ENCODE data around the gene CEP83. TPM values are rescaled to one million over a fixed set of nuclear protein-coding genes. Genes with fewer than 3 reads are reported as not detected.
"Not testable (repeated sequence)": the region's sequence is repeated elsewhere in the genome, so short reads cannot be mapped to it uniquely, and the experiment has no call there.

The CEP83 gene
- total RNA-seq, 2 experiments from 2014 or later: 17.1 to 20.1 TPM

- no peak overlapping the region for H3K4me3 Mint-ChIP-seq
- no peak for DNase-seq
- no peak overlapping the region for H3K27ac Mint-ChIP-seq
- H3K27me3 Mint-ChIP-seq: no peaks in the 10 kb centered on the region
- peaks cover 34% of the 10 kb centered on the region for H3K9me3 Mint-ChIP-seq (ENCODE audit: low read depth)
- H3K36me3 Mint-ChIP-seq: peaks cover 66% of the 10 kb centered on the region
- CTCF ChIA-PET: interaction anchor here (0.7 kb wide), 1 partner anchor 20 kb away, joined by 3 read pairs; no protein-coding TSS in a partner anchor
- no peak for ATAC-seq
- H3K4me1 Mint-ChIP-seq: peaks cover 4% of the 10 kb centered on the region
Measured at GRCh38 chr12:94426049-94426448, 33.6 kb downstream of the CEP83 start.

DNA sequence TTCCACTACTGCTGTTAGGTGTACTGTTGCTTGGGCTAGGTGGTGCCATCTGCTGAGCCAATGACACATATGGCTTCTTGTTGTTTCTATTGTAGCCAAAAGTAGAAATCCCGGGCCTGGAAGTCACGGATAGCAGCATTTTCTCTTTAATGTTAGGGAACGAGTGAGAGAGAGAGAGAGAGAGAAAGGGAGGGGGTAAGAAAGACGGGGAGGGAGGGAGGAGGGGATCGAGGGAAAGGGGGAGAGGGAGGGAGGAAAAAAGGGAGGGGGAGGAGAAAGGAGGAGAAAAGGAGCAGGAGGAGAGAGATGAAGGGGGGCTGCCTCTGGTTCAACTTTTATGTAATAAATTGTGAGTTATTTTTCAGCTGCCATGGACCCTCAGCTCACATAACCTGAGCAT lies 34.8 kb downstream of the CEP83 start:
- H3K4me1 Mint-ChIP-seq, ATAC-seq, CTCF ChIA-PET, DNase-seq, H3K27ac Mint-ChIP-seq, H3K27me3 Mint-ChIP-seq: not testable (repeated sequence)
- Mint-ChIP-seq H3K4me3 (peak overlapping the region; percentile 11), H3K36me3 (peaks cover 57% of the 10 kb centered on the region), H3K9me3 (ENCODE audit: low read depth) (peaks cover 29% of the 10 kb centered on the region)

- Mint-ChIP-seq H3K9me3 (ENCODE audit: low read depth) (peaks cover 32% of the 10 kb centered on the region), H3K27ac (no peak overlapping the region)
Measured at GRCh38 chr12:94421868-94422740, 37.6 kb downstream of the CEP83 start.

GRCh38 chr12:94418517-94418916 lies 41.1 kb downstream of the CEP83 start:
- peaks cover 24% of the 10 kb centered on the region for H3K9me3 Mint-ChIP-seq (ENCODE audit: low read depth)
- no peak overlapping the region for H3K27ac Mint-ChIP-seq
- ATAC-seq (no peak), DNase-seq (no peak)
- H3K27me3 Mint-ChIP-seq: no peaks in the 10 kb centered on the region
- H3K4me1 Mint-ChIP-seq: no peaks in the 10 kb centered on the region
- no peak overlapping the region for H3K4me3 Mint-ChIP-seq
- CTCF ChIA-PET: no interaction called here
- peaks cover 42% of the 10 kb centered on the region for H3K36me3 Mint-ChIP-seq

More at GRCh38 chr12:94421868-94422740, 37.6 kb downstream of the CEP83 start:
- H3K4me1 Mint-ChIP-seq: no peaks in the 10 kb centered on the region
- ATAC-seq: no peak
- H3K36me3 Mint-ChIP-seq: peaks cover 57% of the 10 kb centered on the region
- H3K4me3 Mint-ChIP-seq: no peak overlapping the region
- DNase-seq: no peak
- CTCF ChIA-PET: no interaction called here
- H3K27me3 Mint-ChIP-seq: no peaks in the 10 kb centered on the region

- Mint-ChIP-seq H3K4me1 (no peaks in the 10 kb centered on the region), H3K36me3 (peaks cover 33% of the 10 kb centered on the region), H3K9me3 (ENCODE audit: low read depth) (peaks cover 12% of the 10 kb centered on the region), H3K27me3 (no peaks in the 10 kb centered on the region), H3K27ac (no peak overlapping the region), H3K4me3 (no peak overlapping the region)
- ATAC-seq (no peak), DNase-seq (no peak)
- CTCF ChIA-PET: no interaction called here
Measured at GRCh38 chr12:94416613-94417012, 43.1 kb downstream of the CEP83 start.

- H3K9me3 Mint-ChIP-seq (ENCODE audit: low read depth): peaks cover 6% of the 10 kb centered on the region
- ATAC-seq (no peak), DNase-seq (no peak)
- no peak overlapping the region for H3K27ac Mint-ChIP-seq
- no peaks in the 10 kb centered on the region for H3K27me3 Mint-ChIP-seq
- H3K36me3 Mint-ChIP-seq: peaks cover 29% of the 10 kb centered on the region
- CTCF ChIA-PET: no interaction called here
- H3K4me1 Mint-ChIP-seq: no peaks in the 10 kb centered on the region
- no peak overlapping the region for H3K4me3 Mint-ChIP-seq
Measured at GRCh38 chr12:94415066-94415465, 44.6 kb downstream of the CEP83 start.

- Mint-ChIP-seq H3K9me3 (ENCODE audit: low read depth) (peaks cover 2% of the 10 kb centered on the region), H3K27ac (peak overlapping the region; percentile 56), H3K4me1 (peaks cover 10% of the 10 kb centered on the region), H3K4me3 (peak overlapping the region; percentile 12), H3K36me3 (peaks cover 20% of the 10 kb centered on the region), H3K27me3 (no peaks in the 10 kb centered on the region)
- no peak for ATAC-seq
- DNase-seq: no peak
- CTCF ChIA-PET: no interaction called here
Measured at GRCh38 chr12:94405413-94406116, 54.1 kb downstream of the CEP83 start.

DNA sequence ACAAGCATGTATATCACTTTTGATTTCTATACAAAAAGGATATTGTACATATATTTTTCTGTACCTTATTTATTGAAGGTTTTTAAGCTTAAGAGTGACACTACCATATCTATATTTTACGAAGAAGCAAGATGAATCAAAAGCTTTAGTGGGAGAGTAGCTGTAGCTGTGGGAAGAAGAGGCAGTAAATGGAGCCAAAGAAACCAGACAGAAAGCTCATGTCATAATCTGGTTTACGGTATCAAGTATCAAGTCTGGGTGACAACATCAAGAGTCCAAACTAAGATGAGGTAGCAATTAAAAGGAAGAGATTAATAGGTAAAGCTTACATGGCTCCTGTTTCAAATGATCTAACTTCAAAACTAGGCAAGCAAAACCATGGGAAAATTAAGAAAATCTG lies 54.8 kb downstream of the CEP83 start:
- no peak overlapping the region for H3K4me3 Mint-ChIP-seq
- ATAC-seq (no peak), DNase-seq (no peak)
- no peaks in the 10 kb centered on the region for H3K27me3 Mint-ChIP-seq
- H3K9me3 Mint-ChIP-seq (ENCODE audit: low read depth): peaks cover 2% of the 10 kb centered on the region
- H3K27ac Mint-ChIP-seq: no peak overlapping the region
- H3K36me3 Mint-ChIP-seq: peaks cover 24% of the 10 kb centered on the region
- CTCF ChIA-PET: no interaction called here
- peaks cover 10% of the 10 kb centered on the region for H3K4me1 Mint-ChIP-seq

DNA sequence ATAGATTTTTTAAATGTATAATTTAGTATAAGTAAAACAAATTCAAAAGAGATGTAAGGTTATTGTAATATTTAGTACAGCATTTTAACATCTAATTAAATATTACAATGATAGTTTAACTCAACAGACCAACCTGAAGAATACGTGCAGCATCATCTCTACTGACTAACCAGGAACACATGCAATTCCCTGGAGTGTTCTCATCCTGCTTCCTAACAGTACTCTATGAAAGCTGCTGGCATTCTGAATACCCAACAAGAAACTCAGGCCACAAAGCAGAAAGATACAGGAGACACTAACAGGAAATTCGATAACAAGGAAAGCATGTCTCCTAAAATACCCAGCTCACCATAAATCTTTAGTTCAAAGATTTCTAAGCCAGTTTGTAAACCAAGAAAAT lies 58.3 kb downstream of the CEP83 start:
- CTCF ChIA-PET: no interaction called here
- peaks cover 12% of the 10 kb centered on the region for H3K9me3 Mint-ChIP-seq (ENCODE audit: low read depth)
- no peak for ATAC-seq
- no peak overlapping the region for H3K27ac Mint-ChIP-seq
- no peaks in the 10 kb centered on the region for H3K27me3 Mint-ChIP-seq
- no peak overlapping the region for H3K4me3 Mint-ChIP-seq
- peaks cover 10% of the 10 kb centered on the region for H3K4me1 Mint-ChIP-seq
- no peak for DNase-seq
- H3K36me3 Mint-ChIP-seq: peaks cover 44% of the 10 kb centered on the region

GRCh38 chr12:94398685-94399084 lies 61.0 kb downstream of the CEP83 start:
- CTCF ChIA-PET, H3K4me1 Mint-ChIP-seq, ATAC-seq, H3K27ac Mint-ChIP-seq, H3K4me3 Mint-ChIP-seq, H3K27me3 Mint-ChIP-seq, DNase-seq: not testable (repeated sequence)
- Mint-ChIP-seq H3K9me3 (ENCODE audit: low read depth) (peaks cover 17% of the 10 kb centered on the region), H3K36me3 (peaks cover 48% of the 10 kb centered on the region)

DNA sequence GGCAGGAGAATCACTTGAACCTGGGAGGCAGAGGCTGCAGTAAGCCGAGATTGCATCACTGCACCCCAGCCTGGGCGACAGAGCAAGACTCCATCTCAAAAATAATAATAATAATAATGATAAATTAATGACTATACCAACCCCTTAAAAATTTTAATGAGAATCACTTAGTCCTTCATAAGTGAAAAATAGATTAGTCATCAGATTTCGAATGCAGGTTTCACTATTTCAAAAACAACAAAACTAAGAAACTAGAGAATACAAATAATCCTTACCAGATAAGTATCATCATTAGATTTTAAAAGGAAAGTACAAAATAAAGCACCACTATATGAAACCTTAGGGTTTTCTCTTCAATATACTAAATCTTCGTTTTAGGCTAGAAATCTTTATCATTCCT lies 62.3 kb downstream of the CEP83 start:
- CTCF ChIA-PET: no interaction called here
- H3K4me1 Mint-ChIP-seq: no peaks in the 10 kb centered on the region
- ATAC-seq (no peak), DNase-seq (no peak)
- peaks cover 49% of the 10 kb centered on the region for H3K36me3 Mint-ChIP-seq
- peaks cover 19% of the 10 kb centered on the region for H3K9me3 Mint-ChIP-seq (ENCODE audit: low read depth)
- no peaks in the 10 kb centered on the region for H3K27me3 Mint-ChIP-seq
- H3K4me3 Mint-ChIP-seq: no peak overlapping the region
- H3K27ac Mint-ChIP-seq: no peak overlapping the region

DNA sequence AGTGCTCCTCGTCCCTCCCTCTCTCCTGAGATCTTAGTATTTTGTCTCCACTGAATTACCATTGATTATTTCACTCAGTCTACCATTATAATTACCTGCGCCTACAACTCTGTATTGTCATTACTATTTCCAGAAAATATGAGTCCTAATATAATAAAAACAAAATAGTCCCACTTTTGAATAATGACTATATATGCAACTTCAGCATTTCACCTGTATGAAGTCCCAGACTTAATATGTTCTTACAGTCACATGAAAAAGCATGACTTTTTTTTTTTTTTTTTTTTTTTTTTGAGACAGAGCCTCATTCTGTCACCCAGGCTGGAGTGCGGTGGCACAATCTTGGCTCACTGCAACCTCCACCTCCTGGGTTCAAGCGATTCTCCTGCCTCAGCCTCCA lies 63.7 kb downstream of the CEP83 start:
- H3K4me3 Mint-ChIP-seq, ATAC-seq, DNase-seq, H3K27ac Mint-ChIP-seq, H3K4me1 Mint-ChIP-seq, H3K27me3 Mint-ChIP-seq, CTCF ChIA-PET: not testable (repeated sequence)
- Mint-ChIP-seq H3K36me3 (peaks cover 51% of the 10 kb centered on the region), H3K9me3 (ENCODE audit: low read depth) (peaks cover 16% of the 10 kb centered on the region)

GRCh38 chr12:94390130-94390485 lies 69.6 kb downstream of the CEP83 start:
- Mint-ChIP-seq H3K27ac (no peak overlapping the region), H3K36me3 (peaks cover 46% of the 10 kb centered on the region), H3K9me3 (ENCODE audit: low read depth) (peaks cover 17% of the 10 kb centered on the region), H3K27me3 (no peaks in the 10 kb centered on the region), H3K4me3 (no peak overlapping the region), H3K4me1 (no peaks in the 10 kb centered on the region)
- no peak for ATAC-seq
- CTCF ChIA-PET: no interaction called here
- DNase-seq: no peak

Measured in activated CD8-positive, alpha-beta memory T cell treated with anti-CD3 and anti-CD28 coated beads, Interleukin-2, amount 10 ng/mL, durations not matched to agents 7 days and 5 days (primary cell).